Measurements from ENCODE around the gene HOXD3.

DNA sequence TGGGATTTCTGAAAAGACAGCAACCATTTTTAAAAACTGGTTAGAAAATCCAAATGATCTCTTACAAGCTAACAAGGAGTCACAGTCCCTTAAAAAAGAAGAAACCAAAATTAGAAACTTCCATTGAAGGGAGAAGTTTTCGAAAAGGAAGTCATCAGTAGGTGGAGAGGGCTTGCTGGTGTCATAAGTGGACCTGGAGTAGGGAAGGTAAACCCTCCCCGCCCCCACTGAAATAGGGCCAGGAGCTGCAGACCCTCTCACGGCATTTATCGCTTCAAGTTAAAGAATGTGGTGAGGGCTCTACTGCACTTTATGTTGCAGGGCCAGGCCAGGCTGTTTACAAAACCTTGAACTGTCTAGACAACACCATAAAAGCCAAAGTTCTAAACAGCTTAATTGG lies 47.2 kb upstream of the HOXD3 start:
- TF ChIP-seq, protein P1, sequence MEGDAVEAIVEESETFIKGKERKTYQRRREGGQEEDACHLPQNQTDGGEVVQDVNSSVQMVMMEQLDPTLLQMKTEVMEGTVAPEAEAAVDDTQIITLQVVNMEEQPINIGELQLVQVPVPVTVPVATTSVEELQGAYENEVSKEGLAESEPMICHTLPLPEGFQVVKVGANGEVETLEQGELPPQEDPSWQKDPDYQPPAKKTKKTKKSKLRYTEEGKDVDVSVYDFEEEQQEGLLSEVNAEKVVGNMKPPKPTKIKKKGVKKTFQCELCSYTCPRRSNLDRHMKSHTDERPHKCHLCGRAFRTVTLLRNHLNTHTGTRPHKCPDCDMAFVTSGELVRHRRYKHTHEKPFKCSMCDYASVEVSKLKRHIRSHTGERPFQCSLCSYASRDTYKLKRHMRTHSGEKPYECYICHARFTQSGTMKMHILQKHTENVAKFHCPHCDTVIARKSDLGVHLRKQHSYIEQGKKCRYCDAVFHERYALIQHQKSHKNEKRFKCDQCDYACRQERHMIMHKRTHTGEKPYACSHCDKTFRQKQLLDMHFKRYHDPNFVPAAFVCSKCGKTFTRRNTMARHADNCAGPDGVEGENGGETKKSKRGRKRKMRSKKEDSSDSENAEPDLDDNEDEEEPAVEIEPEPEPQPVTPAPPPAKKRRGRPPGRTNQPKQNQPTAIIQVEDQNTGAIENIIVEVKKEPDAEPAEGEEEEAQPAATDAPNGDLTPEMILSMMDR (IDR thresholded peaks at IDR 0.05): no peak
- TF ChIP-seq POLR2A (IDR thresholded peaks at IDR 0.05): no peak

Measured in lower leg skin (tissue), 3 donors.